NCI-H1092 (cell line): ENCODE results near the gene TSPAN12.
"Not testable (repeated sequence)": the region's sequence is repeated elsewhere in the genome, so short reads cannot be mapped to it uniquely, and the experiment has no call there.

Source experiments
- DNase-seq: peaks from one replicate; lab custom pipeline; 2025; lab: John Stamatoyannopoulos, UW

TSPAN12 gene

GRCh38 chr7:120857588-120858573, at the start of gene TSPAN12:
TSPAN12 (minus strand) TSS chr7:120858144; CDS start chr7:120856763, 1,381 bp downstream.
- peak; percentile 62 for DNase-seq

- DNase-seq, result no peak
These were observed 41.0 kb upstream of the TSPAN12 start for GRCh38 chr7:120898715-120899499.

GRCh38 chr7:120895253-120895652, 37.3 kb upstream of the TSPAN12 start:
- not testable (repeated sequence) for DNase-seq

DNA sequence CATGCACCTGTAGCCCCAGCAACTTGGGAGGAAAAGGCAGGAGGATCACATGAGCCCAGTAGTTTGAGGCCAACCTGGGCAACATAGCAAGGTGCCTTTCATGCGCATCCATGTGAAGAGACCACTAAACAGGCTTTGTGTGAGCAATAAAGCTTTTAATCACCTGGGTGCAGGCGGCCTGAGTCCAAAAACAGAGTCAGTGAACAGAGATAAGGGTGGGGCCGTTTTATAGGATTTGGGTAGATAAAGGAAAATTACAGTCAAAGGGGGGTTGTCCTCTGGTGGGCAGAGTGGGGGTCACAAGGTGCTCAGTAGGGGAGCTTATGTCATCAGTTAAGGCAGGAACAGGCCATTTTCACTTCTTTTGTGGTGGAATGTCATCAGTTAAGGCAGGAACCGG, 27.7 kb upstream of the TSPAN12 start:
- not testable (repeated sequence) for DNase-seq

- no peak for DNase-seq
These were observed 19.8 kb upstream of the TSPAN12 start for GRCh38 chr7:120877701-120878100.

DNA sequence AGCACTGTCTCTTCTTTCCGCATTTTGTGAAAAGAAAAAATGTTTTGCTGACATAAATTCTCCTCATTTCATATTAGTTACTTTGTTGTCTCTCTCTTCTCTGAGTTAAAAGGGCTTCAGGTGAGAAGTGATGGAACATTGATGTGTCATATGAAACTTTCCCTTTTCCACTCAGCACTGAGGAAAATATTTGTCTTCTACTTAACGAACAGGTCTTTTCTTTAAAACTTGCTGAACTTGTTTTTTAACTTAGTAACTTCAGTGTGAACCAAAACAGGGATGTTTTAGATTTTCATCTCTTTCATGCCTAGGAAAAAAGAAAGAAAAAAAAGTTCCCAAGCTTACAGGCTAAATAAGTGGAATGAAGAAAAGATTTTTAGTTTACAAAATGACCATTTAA, 19.0 kb upstream of the TSPAN12 start:
- no peak for DNase-seq

DNA sequence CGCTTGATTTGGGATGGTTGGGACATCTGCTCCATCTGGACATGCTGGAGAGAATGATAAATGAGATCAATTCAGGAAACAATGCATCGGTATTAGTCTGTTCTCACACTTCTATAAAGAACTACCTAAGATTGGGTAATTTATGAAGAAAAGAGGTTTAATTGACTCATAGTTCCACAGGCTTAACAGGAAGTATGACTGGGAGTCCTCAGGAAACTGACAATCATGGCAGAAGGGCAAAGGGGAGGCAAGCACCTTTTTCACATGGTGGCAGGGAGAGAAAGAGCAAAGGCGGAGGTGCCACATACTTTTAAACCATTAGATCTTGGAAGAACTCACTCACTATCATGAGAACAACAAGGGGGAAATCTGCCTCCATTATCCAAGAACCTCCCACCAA, 16.8 kb upstream of the TSPAN12 start:
- no peak for DNase-seq

DNA sequence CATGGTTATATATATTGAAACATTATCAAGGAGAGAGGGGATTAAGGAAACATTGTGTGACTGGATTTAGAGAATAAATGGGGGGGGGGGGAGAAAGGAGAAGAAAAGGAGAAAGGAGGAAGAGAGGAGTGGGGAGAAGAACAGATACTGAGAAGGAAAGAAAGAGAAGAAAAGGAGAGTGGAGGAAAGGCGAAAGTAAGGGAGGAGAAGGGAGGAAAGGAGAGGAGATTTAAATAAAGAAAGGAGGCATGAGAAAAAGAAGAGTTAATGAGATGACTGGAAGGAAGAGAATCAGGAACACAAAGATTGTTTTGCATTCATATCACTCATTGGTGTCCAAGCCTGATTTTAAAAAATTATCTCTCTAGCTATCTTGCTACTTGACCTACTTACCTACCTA, 16.1 kb upstream of the TSPAN12 start:
- DNase-seq, result no peak

DNA sequence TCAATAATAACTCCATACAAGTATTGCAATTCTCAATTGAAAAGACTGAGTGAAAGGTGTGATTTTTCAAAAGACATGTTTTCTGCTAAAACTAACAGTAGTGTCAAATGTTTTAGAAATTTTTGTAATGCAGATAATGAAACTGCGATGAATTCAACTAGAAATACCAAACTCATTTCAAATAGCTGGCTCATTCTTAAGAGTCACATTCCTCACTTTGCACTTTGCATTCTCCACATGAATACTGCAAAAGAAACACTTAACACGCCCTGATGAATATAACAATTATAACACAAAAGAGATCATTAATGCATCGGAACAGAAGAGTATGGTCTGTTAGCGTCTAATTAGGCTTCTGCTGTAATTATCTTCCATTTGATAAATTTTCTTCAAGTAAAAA, 15.5 kb upstream of the TSPAN12 start:
- no peak for DNase-seq

DNA sequence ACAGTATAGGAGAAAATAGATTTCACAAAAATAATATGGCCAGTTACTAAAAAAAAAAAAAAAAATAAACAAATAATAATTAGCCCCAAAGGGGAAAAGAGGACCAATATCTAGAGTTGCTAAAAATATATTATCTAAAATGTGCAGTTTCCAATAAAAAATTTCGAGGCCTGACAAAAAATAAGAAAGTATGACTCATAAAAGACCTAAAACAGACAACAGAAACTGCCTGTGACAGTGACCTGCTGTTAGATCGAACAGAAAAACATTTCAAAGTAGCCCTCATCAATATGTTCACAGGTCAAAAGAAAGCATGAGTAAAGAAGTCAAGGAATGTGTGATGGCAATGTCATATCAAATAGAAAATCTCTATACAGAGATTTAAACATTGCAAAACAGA, 11.8 kb upstream of the TSPAN12 start:
- no peak for DNase-seq

GRCh38 chr7:120867932-120868331, 10.0 kb upstream of the TSPAN12 start:
- no peak for DNase-seq

GRCh38 chr7:120865191-120865981, 7.4 kb upstream of the TSPAN12 start:
- DNase-seq, result no peak

- no peak for DNase-seq
These were observed 6.4 kb upstream of the TSPAN12 start for GRCh38 chr7:120864141-120864900.

GRCh38 chr7:120862987-120863590, 5.1 kb upstream of the TSPAN12 start:
- no peak for DNase-seq

DNA sequence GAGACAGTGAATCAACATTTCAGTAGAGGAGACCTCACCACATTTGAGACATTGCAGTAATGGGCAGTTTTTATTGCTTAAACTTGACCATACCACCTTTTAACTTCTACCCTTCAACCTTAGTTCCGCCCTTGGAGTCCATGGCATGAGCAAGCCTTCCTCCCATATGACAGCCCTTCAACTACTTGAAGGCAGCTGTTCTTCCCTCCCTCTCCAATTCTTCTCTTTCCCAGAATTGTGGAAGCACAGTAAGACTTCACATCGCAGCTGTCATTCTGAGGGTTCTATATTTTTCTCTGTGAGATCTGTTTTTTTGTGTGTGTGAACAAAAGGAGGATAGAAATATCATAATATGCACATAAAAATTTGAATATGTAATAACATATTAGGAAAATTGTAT, 2.2 kb upstream of the TSPAN12 start:
- no peak for DNase-seq

GRCh38 chr7:120859459-120859858, 1.5 kb upstream of the TSPAN12 start:
- DNase-seq, result no peak

DNA sequence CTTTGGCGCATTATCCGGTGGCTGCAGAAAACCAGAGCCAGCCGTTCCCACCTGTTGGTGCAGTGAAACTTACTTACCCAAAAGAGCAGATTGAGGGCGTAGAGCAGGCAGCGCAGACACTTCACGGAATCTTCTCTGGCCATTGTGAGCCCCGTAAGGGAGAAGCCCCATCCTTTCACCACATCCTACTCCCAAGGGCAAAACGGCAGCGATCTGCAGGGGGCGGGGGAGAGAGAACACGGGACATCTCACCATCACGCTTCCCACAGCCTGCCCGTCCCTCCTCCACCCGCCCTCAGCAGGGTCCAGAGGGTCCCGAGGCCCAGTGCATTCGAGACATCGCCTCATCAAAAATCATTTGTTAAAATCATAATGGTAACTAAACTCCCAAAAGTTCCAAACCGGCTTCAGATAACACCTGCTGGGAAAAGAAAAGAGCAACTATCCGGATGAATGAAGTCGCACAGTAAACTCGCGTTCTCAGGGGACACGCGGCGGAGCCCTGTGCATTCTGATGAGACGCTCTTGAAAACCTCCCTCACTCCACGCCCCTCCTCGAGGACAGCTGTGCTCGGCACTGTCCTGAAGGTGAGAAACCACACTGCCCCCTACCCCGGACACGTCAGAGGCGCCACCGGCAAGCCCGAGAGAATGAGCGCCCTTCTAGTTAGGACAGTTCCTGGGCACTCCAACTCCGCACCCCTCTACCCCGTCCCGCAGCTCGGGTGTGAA, 1.2 kb downstream of the TSPAN12 start:
- no peak for DNase-seq

DNA sequence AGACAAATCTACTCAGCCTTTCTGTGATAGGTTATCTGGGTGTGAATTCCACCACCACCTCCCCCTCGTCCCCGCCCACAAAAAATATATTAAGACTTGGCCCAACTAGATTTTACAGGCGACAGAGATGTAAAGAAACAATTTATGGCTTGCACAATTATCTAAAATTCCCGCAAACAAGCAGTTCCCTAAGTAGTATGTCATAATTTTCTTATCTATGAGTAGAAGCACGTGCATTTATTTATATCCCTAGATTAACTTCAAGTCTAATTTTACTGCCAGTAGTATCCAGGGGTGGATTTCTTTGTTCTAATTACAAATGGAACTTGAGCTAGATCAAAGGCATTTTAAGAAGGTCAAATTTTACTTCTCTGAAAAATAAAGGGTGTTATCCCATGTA, 1.7 kb downstream of the TSPAN12 start:
- no peak for DNase-seq

DNA sequence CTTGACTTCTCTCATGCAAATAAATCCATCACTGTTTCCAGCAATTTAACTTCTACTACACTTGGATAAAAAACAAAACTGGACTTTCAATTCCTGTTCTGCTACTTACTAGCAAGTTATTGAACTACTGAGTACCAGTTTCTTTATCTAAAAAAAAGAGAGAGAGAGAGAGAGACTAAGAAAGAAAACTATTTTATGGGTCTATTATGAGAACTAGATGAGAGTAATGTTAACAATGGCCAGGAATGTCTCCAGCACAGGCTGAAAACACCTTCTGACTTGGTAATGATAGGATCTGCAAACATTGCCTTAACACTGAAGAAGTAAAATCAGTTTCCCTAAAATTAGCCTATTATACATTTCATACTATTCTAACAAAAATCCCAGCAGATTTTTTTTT, 5.2 kb downstream of the TSPAN12 start:
- no peak for DNase-seq

DNA sequence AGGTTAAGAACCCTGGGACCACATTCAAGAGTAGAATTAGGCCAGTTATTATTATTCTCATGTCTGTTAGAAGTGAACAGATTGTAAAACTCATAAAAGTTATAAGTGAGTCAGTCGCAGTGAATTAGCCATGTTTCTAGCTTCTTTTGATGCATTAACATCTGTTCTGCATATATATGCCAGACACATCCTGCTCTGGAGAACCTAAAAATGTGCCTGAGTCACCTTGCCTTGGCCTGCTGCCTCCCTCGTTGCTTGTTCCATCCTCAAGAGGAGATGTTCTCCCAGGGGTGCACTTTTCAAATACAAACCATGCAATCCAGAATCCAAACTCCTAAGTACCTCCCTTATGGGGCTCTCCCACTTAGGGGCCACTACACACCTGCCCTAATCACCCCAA, 14.8 kb downstream of the TSPAN12 start:
- DNase-seq, result no peak
